GM19099 (cell line): ENCODE results near the gene MAGEA2B.
"Not testable (repeated sequence)": the region's sequence is repeated elsewhere in the genome, so short reads cannot be mapped to it uniquely, and the experiment has no call there.

ENCODE experiments used
- POLR2A ChIP-seq: IDR thresholded peaks from 3 replicates; pipeline ENCODE4 v1.6.1; 2011; ENCODE audit warnings: low read depth; ENCODE audit not compliant: insufficient read length; ENCODE audit errors: extremely low read depth

The MAGEA2B gene

DNA sequence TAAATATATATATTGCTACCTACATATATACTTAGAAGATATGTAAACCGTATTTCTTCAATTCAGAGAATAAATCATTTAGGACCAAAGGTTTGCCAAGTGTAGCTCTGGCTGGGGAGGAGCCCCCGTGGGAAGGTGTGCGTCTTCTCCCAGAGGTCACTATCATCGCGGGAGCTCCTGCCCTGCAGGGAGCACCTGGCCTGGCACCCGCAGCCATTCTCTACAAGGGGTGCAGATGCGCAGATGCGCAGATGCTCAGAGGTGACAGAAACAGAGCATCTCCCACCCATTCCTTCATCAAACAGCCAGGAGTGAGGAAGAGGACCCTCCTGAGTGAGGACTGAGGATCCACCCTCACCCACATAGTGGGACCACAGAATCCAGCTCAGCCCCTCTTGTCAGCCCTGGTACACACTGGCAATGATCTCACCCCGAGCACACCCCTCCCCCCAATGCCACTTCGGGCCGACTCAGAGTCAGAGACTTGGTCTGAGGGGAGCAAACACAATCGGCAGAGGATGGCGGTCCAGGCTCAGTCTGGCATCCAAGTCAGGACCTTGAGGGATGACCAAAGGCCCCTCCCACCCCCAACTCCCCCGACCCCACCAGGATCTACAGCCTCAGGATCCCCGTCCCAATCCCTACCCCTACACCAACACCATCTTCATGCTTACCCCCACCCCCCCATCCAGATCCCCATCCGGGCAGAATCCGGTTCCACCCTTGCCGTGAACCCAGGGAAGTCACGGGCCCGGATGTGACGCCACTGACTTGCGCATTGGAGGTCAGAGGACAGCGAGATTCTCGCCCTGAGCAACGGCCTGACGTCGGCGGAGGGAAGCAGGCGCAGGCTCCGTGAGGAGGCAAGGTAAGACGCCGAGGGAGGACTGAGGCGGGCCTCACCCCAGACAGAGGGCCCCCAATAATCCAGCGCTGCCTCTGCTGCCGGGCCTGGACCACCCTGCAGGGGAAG is at the start of gene MAGEA2B:
MAGEA2B (plus strand) TSS at position 814 of the 973 bp plus-strand sequence. CDS start 2,479 bp downstream, outside the sequence.
- not testable (repeated sequence) for TF ChIP-seq POLR2A

DNA sequence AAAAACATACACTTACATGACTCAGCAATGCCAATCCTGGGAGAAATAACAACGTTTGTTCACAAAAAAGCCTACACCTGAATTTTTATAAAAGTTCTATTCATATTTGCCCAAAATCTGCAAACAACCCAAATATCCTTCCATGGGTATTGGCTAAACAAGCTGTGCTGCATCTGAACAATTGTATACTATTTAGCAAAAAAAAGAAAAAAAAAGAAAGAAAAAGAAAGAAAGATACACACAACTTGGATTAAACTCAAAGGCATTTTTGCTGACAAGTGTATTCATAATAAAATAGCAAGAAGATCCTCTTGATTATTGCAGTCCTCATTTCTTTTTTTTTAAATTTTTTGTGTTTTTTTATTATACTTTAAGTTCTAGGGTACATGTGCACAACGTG is 40.3 kb upstream of the MAGEA2B start:
- no peak for TF ChIP-seq POLR2A

DNA sequence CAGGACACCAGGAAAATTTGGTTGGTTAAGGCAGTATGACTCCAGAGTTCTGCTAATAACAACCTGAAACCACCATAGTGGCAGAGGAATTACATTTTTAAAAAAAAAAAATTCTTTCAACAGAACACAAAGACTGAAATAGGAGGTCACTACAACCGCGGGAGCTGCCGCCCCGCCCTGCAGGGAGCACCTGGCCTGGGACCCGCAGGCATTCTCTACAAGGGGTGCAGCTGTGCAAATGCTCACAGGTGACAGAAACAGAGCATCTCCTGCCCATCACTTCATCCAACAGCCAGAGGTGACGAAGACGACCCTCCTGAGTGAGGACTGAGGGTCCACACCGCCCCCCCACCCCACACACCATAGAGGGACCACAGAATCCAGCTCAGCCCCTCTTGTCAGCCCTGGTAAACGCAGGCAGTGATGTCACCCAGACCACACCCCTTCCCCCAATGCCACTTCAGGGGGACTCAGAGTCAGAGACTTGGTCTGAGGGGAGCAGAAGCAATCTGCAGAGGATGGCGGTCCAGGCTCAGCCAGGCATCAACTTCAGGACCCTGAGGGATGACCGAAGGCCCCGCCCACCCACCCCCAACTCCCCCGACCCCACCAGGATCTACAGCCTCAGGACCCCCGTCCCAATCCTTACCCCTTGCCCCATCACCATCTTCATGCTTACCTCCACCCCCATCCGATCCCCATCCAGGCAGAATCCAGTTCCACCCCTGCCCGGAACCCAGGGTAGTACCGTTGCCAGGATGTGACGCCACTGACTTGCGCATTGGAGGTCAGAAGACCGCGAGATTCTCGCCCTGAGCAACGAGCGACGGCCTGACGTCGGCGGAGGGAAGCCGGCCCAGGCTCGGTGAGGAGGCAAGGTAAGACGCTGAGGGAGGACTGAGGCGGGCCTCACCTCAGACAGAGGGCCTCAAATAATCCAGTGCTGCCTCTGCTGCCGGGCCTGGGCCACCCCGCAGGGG is 16.2 kb upstream of the MAGEA2B start, which contains the start of gene MAGEA3:
MAGEA3 (plus strand) TSS at position 843 of the 980 bp plus-strand sequence. CDS start 2,039 bp downstream, outside the sequence.
- not testable (repeated sequence) for TF ChIP-seq POLR2A

- TF ChIP-seq POLR2A = not testable (repeated sequence)
These were observed 5.3 kb upstream of the MAGEA2B start, which contains the start of gene CSAG2 for GRCh38 chrX:152709173-152709572. Gene CSAG2 (minus strand): TSS chrX:152709273. CDS start chrX:152709112, 161 bp downstream.

DNA sequence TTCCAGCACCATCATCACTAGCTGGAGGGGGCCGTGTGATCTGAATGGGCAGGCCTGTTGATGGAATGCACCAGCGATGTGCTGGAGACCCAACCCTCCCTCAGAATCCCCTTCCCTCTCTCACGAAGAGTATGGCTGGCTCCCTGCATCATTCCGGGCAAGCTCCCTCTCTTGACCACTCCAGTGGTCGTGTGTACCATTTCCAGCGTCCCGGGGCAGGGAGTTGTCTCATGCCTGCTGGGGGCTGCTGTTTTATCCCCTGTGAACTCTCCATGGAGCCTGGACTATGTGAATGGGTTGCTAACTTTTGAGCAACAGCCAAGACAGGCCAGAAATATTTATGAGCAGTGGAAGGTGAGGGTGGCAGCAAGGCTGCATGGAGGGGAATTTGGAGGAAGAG is 11.0 kb downstream of the MAGEA2B start:
- TF ChIP-seq POLR2A = no peak

DNA sequence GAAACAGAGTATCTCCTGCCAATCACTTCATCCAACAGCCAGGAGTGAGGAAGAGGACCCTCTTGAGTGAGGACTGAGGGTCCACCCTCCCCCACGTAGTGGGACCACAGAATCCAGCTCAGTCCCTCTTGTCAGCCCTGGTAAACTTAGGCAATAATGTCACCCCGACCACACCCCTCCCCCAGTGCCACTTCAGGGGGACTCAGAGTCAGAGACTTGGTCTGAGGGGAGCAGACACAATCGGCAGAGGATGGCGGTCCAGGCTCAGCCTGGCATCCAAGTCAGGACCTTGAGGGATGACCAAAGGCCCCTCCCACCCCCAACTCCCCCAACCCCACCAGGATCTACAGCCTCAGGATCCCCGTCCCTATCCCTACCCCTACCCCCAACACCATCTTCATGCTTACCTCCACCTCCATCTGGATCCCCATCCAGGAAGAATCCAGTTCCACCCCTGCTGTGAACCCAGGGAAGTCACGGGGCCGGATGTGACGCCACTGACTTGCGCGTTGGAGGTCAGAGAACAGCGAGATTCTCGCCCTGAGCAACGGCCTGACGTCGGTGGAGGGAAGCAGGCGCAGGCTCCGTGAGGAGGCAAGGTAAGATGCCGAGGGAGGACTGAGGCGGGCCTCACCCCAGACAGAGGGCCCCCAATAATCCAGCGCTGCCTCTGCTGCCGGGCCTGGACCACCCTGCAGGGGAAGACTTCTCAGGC is 19.0 kb downstream of the MAGEA2B start, which contains the start of the genes CSAG1 and MAGEA12:
CSAG1 (minus strand) TSS at position 461 of the 715 bp plus-strand sequence. CDS start 1,261 bp downstream, outside the sequence.
MAGEA12 (plus strand) TSS at position 497 of the 715 bp plus-strand sequence. CDS start 2,405 bp downstream, outside the sequence.
- no peak for TF ChIP-seq POLR2A

DNA sequence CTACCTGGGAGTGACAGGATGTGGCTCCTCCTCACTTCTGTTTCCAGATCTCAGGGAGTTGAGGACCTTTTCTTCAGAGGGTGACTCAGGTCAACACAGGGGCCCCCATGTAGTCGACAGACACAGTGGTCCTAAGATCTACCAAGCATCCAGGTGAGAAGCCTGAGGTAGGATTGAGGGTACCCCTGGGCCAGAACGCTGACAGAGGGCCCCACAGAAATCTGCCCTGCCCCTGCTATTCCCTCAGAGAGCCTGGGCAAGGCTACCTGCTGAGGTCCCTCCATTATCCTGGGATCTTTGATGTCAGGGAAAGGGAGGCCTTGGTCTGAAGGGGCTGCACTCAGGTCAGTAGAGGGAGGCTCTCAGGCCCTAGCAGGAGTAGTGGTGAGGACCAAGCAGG is 20.7 kb downstream of the MAGEA2B start:
- no peak for TF ChIP-seq POLR2A

DNA sequence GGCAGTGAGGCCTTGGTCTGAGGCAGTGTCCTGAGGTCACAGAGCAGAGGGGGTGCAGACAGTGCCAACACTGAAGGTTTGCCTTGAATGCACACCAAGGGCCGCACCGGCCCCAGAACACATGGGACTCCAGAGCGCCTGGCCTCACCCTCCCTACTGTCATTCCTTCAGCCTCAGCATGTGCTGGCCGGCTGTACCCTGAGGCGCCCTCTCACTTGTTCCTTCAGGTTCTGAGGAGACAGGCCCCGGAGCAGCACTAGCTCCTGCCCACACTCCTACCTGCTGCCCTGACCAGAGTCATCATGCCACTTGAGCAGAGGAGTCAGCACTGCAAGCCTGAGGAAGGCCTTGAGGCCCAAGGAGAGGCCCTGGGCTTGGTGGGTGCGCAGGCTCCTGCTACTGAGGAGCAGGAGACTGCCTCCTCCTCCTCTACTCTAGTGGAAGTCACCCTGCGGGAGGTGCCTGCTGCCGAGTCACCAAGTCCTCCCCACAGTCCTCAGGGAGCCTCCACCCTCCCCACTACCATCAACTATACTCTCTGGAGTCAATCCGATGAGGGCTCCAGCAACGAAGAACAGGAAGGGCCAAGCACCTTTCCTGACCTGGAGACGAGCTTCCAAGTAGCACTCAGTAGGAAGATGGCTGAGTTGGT is 21.6 kb downstream of the MAGEA2B start:
- no peak for TF ChIP-seq POLR2A

GRCh38 chrX:152738560-152738959 is 24.1 kb downstream of the MAGEA2B start:
- TF ChIP-seq POLR2A = no peak

GRCh38 chrX:152753686-152754650 is 39.5 kb downstream of the MAGEA2B start, which contains the start of gene MAGEA2:
Gene MAGEA2 (minus strand): TSS chrX:152753842. CDS start chrX:152751363, 2,479 bp downstream.
- TF ChIP-seq POLR2A = not testable (repeated sequence)

DNA sequence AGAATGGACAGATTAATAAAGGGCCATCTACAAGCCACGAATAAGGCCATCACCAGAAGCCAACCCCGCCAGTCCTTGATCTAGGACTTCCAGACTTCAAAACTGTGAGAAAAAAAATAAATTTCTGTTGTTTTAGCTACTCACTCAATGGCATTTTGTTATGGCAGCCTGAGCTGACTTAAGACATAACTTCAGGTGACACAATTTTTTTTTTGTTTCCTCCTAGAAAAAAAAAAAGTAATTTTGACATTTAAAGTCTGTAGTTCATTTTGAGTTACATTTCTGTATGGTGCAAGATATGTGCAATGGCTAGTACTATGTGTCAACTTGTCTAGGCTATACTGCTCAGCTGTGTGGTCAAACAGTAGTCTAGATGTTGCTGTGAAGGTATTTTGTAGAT is 44.5 kb downstream of the MAGEA2B start, which contains the start of gene CSAG3:
CSAG3 (plus strand) TSS at position 301 of the 400 bp plus-strand sequence.
- not testable (repeated sequence) for TF ChIP-seq POLR2A
